NCI-H226 (cell line): ENCODE data around the gene SHROOM3.
"Not testable (repeated sequence)": the region's sequence is repeated elsewhere in the genome, so short reads cannot be mapped to it uniquely, and the experiment has no call there.

Experiments
- DNase-seq: peaks from one replicate; pipeline ENCODE4 v3.0.0-alpha.2; 2015

SHROOM3 gene

DNA sequence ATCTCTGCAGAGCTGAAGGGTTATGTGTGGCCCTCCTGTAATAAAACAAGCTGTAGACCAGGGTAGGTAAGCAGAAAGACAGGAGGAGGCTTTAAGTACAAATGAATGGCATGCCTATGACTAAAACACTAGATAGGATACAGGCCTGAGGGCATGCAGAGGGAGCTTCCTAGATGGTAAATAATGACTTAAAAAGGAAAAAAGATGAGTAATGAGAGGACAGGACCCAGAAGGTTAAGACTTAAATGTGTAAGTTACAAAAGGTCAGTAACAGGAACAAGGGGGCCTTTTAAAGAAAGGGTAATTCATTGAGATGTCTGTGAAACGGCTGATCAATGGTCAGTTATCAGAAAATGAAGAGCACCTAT is 268.1 kb downstream of the SHROOM3 start:
- peak; percentile 68 for DNase-seq

DNA sequence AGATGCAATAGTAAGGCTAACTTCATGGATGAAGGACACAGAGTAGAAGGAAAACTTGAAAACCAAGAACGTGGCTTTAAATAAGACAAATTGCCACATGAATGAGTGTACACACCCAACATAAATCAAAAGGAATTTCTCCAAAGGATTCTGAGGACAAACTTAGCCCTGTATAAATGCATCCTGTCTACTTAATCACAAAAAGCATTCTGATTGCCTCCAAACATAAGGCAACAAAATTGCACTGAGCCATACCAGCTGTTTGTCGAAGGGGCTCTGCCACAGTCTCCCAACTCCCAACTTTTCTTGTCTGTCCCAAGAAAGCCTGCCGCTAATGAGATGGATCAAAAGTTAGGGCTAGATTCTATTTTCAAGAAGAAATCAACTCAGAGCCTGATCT is 268.6 kb downstream of the SHROOM3 start:
- DNase-seq: peak; percentile 15

DNA sequence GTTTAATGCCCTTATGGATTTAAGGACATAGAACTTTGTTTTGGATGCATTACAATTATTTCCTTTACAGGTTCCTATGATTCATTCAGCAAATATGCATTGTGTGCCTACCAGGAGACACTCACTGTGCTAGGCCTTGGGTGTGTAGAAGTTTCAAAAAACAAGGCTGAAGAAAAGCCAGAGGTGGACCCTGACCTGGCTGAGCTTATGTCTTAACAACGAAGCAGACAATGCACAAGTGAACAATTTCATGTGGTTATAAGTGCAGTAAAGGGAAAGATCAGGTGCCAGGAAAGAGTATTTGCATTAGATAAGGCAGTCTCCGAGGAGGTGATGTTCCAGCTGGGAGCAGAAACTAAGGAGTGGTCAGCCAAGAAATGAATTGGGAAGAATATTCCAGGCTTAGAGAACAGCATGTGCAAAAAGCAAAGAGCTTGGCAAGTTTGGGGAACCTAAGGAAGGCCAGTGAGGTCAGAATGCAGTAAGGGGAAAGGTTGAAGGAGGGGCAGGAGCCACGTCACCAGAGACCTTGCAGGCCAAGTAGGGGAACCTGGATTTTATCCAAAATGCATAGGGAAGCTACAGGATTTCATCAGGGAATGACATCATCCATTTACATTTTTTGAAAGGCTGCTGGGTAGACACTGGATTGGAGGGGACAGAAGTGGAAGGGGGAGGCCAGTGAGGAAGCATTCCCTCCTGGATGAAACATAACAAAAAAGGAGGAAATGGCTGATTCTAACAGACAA is 269.3 kb downstream of the SHROOM3 start:
- DNase-seq: peak; percentile 66

DNA sequence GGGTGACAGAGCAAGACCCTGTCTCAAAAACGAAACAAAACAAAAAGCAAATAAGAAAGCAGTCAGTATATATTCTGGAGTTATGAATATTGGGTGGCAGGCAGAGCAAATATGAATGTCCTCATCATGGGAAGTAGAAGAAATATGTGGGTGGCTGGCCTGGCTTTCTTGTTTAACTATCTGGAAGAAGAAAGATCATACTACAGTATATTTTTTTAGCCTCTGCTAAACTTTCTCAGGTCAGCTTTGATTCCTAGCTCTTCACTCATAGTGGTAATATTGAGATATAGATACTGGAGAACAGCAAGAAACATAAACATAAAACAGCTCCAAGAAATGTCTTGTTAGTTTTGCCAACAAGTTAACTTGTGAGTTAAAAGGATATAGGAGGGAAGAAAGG is 270.4 kb downstream of the SHROOM3 start:
- no peak for DNase-seq

DNA sequence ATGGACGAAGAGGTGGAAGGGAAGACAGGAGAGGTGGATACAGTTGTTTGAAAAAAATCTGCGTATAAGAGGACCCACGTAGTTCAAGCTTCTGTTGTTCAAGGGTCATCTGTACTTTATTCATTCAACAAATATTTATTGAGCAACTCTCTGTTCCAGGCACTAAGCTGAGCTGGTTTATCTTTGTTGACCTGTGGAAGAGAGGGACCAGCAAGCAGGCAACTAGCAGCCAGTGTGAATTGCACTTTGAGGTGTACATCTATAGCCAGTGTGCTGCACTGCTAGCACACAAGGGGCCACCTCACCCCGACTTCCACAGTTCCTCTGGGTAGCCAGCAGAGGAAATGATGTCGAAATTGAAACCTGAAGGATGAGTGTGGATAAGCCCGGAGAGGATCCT is 271.6 kb downstream of the SHROOM3 start:
- DNase-seq: no peak

DNA sequence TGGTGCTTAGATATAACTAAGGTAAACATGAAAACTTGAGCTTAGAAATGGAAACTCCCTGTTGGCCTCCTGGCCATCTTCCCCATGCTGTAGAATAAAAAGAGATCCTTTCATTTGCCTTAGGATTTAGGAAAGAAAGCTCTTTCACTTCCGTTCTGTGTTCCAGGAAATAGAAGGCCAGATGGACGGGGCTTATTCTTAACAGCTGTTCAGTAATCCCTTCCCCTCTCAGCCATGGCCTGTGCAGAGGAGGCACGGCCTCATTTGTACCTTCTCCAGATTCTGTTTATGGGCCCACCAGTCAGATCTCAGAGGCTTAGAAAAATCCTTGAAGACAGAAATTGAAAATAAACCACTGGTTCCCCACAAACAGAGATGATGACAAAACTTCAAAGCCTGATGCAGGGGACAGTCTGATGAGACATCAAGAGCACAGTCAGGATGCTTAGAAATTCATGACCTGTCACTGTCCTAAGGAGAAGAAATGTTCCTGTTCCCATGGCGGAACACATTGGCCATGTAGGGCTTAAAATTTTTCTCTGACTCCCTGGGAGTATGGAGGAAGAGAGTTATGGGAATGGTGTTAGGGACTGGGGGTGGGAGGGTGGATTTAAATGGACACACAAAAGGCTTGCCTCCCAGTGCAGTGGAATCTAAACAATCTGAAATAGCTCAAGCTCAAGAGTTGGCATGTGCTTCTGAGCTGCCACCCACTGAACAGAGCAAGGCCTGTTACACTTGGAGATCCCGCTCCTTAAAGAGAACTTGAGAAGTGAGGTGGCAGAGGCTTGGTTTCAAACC is 274.1 kb downstream of the SHROOM3 start:
- no peak for DNase-seq

DNA sequence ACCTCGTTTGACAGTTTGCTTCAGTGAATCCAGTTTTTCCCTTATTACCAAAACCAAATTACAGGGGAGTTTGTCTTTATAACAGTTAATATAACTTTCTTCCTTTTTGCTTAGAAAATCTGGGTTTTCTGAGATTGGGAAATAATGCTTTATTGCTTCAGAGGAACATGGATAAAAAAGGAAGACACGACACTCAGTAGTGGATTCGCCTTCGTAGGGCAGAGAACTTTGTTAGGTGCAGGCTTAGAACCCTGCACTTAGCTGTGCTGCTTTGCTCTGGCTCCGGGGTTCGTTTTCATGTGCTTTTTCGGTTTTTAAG is 274.7 kb downstream of the SHROOM3 start:
- no peak for DNase-seq

DNA sequence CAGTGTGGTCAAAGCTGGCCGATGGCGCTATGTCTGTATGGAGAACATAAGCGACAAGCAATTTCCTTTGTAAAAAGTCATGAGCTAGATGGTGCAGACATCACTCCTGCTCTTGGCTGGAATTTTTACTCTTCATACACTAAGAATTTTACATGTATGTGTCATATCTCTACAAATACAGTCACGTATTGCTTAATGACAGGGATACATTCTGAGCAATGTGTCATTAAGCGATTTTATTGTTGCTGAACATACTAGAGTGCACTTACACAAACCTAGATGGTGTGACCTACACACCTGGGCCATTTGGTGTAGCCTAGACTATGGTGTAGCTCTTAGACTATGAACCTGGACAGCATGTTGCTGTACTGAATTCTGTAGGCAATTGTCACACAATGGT is 277.5 kb downstream of the SHROOM3 start:
- no peak for DNase-seq

DNA sequence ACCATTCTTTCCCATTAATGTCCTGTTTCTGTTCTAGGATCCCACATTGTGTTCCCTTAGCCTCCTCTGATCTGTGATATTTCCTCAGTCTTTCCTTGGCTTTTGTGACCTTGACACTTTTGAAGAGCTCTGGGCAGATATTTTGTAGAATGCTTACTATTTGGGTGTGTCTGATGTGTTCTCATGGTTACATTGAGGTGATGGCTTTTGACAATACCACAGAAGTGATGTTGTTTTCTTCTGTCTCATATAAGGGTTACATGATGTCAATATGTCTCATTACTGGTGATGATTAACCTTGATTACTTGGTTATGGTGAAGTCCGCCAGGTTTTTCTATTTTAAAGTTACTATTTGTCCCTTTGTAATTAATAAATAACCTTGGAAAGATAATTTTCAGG is 279.2 kb downstream of the SHROOM3 start:
- DNase-seq: no peak

DNA sequence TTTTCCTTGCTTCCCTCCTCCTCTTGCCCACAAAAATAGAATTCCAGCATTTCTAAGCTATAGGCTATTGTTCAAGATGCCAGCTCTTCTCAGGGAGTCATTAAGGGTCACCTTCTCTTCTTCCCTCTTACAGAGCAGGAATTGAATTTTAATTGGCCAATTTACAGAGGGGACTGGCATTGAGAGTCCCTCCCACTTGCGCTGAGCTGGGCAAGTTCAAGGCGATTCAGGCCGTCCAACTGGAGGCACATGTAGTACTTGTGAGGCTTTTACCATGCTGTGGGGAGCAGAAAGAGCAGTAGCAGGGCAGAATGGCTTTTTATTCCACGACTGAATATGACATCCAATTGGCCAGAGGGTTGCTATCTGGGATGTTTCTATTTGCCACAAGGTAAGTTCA is 281.0 kb downstream of the SHROOM3 start:
- DNase-seq: no peak

DNA sequence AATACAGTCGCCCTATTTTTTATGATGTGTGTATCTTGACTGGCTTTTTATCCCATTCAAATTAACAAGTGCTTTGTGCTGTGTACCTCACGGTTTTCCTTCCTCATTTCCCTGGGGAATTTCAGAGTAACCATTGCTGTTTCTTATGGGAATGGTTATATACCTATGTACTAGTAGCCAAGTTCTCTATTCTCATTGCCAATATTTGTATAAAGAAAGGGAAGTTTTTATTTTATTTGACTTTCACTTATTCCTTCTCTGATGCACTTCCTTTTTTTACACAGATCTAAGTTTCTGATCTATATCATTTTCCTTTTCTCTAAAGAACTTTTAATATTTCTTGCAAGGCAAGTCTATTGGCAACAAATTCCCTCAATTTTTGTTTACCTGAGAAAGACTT is 281.6 kb downstream of the SHROOM3 start:
- no peak for DNase-seq

DNA sequence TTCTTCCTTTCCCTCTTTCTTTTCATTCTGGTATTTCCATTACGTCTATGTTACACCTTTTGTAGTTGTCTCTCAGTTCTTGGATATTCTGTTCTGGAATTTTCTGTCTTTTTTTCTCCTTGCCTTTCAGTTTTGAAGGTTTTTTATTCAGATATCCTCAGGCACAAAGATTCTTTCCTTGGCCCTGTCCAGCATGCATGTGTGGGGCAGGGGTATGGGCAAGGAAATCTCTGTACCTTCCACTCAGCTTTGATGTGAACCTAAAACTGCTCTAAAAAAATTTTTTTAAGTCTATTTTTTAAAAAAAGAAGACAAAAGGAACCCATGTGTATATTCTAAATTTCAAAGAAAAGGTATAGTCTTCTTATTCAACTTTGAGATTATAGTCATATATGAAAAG is 282.4 kb downstream of the SHROOM3 start:
- DNase-seq: no peak

DNA sequence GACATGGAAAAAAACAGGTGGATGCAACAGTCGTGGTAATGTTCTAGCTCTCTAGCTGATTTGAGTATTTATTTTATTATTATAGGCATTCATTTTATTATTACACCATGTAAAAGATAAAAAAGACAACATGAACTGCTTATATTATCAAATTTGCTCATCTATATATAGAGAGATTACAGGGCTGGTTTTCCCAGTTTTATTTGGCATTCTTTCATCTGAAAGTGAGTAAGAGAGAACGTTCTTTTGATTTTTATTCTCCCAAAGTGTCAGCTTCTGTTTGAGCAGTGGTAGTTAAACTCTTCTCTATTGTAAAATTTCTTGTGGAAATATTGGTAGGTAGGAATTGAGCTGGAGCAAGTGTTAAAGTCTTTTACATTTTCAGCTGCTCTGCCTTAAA is 283.0 kb downstream of the SHROOM3 start:
- no peak for DNase-seq

DNA sequence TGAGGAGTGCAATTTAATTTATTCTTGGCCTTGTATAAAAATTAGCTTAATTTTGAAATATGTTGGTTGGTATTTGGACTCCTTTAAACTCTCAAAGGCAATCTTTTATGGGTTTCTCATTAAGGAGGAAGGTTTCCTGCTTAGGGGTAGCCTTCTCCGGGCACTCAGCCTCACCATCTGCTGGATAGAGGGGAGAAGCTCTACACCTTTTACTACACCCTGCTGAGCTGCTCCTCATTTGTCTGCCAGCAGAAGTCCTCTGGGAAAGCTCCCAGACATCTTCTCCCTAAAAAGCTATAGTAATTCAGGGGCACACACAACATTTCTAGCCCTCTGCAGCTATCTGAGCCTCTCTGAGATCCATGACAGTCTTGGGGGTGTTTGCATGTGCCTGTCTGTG is 283.8 kb downstream of the SHROOM3 start:
- DNase-seq: no peak

DNA sequence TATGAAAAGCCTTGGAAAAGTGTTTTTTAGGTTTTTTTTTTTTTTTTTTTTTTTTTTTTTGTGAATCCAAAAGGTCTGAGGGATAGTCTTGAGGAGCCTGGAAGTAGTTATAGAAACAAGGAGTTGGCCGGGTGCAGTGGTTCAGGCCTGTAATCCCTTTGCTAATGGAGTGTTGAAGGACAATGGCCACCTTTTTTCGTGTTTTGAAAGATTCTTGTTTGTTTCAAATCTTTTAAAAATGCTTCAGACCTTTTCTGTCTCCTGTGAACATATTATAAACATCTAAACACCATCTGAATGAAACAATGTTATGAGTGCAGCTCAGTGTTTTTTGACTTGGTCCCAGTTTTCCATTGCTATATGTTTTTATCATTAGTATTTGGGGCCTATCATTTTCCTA is 285.1 kb downstream of the SHROOM3 start:
- no peak for DNase-seq

DNA sequence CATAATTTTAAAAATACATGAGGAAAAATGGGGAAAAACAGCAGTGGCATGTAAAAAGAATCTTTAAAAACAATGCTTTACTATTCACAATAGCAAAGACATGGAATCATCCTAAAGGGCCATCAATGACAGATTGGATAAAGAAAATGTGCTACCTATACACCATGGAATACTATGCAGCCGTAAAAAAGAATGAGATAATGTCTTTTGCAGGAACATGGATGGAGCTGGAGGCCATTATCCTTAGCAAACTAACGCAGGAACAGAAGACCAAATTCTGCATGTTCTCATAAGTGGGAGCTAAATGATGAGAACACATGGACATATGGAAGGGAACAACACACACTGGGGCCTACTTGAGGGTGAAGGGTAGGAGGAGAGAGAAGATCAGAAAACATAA is 287.1 kb downstream of the SHROOM3 start:
- DNase-seq: not testable (repeated sequence)

DNA sequence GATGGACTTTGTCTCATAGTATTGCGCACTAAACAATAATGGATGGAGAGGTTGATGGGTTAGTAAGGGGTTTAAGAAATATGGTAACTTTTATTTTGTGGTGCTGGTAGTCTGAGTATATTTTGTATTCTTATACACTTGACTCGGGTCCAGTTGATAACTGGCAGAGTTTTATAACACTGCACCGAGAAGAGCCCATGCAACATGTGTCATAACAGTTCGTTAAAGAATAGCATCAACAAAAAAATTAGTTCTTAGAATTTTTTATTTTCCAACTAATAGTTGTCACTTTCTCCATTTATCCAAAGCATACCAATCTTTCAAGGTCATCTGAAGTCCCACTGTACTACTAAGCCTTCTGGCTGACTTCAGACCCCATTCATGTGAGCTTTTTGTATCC is 287.8 kb downstream of the SHROOM3 start:
- no peak for DNase-seq

DNA sequence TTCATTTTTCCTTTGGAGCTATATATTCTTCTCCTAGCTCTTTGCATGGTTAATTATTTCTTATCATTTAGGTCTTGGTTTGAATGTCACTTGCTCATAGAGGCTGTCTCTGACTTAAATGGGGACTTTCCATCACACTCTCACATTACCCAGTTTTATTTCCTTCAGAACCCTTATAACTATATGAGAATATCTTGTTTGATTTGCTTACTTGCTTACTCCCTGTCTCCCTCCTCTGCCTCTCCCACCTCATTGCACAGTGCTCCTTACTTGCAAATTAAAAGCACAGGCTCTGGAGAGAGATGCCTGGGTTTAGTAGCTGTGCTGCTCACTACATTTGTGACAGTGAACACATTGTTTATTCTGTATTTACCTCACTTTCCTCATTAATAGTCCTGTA is 288.3 kb downstream of the SHROOM3 start:
- DNase-seq: no peak

DNA sequence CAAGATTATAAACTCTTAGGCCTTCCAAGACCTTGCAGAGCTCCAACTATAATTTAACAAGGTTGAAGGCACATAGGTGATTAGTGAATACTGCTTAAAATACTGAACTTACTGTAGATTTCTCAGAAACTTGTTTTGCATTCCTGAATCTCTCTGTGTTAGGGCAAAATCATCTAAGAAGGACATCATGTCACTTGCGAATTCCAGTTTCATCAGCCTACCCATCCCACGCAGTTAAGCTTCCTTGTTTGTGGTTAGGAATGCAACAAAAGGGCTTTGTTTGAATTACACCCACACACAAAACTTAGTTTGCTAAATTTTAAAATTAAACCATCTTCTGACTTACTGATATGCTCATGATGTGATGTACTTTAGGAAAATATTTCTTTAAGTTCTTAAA is 288.9 kb downstream of the SHROOM3 start:
- DNase-seq: peak; percentile 38

DNA sequence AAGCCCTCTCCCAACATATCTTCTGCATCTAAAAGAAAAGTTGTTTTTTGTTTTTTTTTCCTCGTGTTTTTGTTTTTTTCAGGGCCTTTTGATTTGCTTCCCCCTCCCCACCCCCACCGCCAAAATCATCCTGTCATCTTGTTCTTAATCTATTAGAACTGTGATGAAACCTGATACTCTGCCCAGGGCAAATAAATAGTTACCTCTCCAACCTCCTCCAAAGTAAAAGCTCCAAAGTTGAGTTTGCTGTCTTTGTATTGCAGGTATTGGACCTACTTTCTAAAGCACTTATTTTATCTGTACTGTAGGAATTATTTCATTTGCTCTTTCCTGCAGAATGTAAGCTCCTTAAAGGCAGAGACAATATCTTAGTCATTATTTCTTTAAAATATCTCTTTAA is 290.0 kb downstream of the SHROOM3 start:
- no peak for DNase-seq

DNA sequence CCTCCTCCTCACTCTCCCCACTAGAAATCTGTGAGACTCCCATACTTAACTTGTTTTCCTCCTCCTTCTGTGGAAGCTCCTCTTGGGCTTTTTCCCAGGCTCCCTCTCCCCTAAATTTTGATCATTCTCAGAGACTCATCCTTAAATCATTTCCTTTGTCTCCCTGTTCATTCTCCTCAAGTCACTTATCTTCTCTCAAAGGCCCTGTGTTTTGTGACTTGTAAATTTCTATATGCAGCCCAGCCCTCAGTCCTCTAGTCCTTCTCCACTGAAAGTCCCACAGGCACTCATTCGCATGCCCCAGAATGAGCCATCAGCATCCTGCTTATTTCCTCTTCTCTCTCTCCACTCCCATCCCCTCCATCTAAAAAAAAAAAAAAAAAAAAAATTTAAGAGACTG is 291.1 kb downstream of the SHROOM3 start:
- DNase-seq: no peak

DNA sequence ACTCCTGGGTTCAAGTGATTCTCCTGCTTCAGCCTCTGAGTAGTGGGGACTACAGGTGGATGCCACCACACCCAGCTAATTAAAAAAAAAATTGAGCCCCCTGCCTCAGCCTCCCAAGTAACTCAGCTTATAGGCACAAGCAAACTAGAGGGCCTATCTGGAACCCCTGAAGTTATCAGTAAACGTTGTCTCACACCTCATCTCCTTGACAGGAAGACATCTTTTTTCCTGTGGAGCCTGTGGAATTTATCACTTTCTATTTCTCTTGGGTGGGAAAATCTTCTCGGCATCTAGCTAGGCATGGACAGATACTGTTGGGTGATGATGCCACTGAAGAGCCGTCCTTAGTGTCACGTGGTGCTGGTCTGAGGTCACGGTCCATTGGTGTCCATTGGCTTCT is 291.6 kb downstream of the SHROOM3 start:
- no peak for DNase-seq

DNA sequence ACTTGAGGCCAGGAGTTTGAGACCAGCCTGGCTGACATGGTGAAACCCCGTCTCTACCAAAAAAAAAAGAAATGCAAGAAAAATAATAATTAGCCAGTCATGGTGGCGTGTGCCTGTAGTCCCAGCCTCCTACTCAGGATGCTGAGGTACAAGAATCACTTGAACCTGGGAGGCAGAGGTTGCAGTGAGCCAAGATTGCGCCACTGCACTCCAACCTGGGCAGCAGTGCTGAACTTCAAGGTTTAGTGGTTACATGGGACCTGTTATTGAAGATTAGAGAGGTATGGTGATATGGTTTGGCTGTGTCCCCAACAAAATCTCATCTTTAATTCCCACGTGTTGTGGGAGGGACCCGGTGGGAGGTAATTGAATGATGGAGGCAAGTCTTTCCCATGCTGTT is 292.9 kb downstream of the SHROOM3 start:
- DNase-seq: not testable (repeated sequence)

DNA sequence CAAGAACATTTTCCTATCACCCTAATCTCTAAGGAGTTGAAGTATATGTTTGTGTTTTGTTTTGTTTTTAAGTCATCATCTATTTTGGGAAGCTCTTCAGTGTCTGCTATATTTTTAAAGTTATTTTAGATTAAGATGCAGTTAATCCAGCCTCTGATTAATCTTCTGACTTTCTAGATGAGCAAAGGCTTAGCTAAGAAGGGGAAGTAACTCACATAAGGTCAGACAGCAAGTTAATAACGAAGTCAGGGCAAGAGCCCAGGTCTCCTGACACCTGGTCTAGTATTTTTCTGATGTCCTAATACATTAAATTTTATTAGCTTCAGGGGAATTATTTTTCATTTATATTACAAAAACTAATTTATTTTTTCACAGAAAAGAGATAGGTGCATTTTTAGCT is 294.4 kb downstream of the SHROOM3 start:
- DNase-seq: no peak

DNA sequence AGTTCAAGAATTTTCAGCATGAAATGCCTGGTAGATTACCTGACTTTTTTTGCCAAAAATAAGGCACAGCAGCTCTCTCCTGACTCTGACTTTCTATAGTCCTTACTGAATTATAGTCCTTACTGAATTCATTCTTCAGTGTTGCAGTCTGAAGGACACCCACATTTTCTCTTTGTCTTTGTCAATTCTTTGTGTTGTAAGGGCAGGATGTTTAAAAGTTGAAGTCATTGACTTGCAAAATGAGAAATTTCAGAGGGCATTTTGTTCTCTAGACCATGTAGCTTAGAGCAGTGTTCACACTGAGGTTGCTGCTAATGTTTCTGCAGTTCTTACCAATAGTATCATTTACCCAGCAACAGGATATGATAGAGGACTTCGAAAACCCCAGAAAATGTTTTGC is 295.0 kb downstream of the SHROOM3 start:
- DNase-seq: no peak
